Hepatocyte (in vitro differentiated cells): ENCODE data around the gene TASP1.

Source experiments
- EZH2 ChIP-seq: fragments of 200-600 bp; sonication (generic); IDR thresholded peaks from 2 replicates; pipeline ENCODE4 v1.6.1; 2016; ENCODE audit warnings: antibody characterized with exemption, mild to moderate bottlenecking, borderline replicate concordance
- EZH2phosphoT487 ChIP-seq: fragments of 200-600 bp; sonication (generic); IDR thresholded peaks from one replicate; pipeline ENCODE4 v1.6.1; 2018; ENCODE audit warnings: antibody characterized with exemption, mild to moderate bottlenecking, low read depth, moderate library complexity; ENCODE audit not compliant: unreplicated experiment, severe bottlenecking
- TF ChIP-seq, protein P1 (sequence below): fragments of 200-600 bp; sonication (generic); IDR thresholded peaks from 2 replicates; pipeline ENCODE4 v1.5.1; 2016; ENCODE audit warnings: antibody characterized with exemption, mild to moderate bottlenecking; ENCODE audit not compliant: poor library complexity

DNA sequence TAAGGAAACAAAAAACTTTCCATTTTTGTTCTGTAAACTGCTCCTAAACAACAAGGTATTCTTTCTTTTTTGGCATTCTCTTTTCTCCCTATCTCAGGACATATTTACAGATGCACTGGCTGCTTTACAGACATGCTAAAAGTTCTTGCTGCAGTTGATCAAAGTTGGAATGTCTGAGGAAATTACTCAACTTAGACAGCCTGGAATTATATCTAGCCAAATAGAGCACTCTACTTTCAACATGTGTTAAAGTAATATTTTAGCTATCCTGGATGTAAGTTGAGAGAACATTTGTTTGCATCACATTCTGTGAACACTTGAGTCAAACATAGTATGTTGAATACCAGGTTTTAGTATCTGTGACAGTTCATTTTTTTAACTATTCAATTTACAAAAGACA is 24.8 kb downstream of the TASP1 start:
- TF ChIP-seq, protein P1, sequence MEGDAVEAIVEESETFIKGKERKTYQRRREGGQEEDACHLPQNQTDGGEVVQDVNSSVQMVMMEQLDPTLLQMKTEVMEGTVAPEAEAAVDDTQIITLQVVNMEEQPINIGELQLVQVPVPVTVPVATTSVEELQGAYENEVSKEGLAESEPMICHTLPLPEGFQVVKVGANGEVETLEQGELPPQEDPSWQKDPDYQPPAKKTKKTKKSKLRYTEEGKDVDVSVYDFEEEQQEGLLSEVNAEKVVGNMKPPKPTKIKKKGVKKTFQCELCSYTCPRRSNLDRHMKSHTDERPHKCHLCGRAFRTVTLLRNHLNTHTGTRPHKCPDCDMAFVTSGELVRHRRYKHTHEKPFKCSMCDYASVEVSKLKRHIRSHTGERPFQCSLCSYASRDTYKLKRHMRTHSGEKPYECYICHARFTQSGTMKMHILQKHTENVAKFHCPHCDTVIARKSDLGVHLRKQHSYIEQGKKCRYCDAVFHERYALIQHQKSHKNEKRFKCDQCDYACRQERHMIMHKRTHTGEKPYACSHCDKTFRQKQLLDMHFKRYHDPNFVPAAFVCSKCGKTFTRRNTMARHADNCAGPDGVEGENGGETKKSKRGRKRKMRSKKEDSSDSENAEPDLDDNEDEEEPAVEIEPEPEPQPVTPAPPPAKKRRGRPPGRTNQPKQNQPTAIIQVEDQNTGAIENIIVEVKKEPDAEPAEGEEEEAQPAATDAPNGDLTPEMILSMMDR = no peak
- no peak for TF ChIP-seq EZH2
- no peak for TF ChIP-seq EZH2phosphoT487
